BLaER1 (cell line): ENCODE results near the gene PRIM2.
"Not testable (repeated sequence)": the region's sequence is repeated elsewhere in the genome, so short reads cannot be mapped to it uniquely, and the experiment has no call there.

Experiments
- H3K27ac ChIP-seq: shearing (Covaris generic); formaldehyde crosslinking; 2 replicates; pipeline ENCODE4 v1.8.1; 2022
- H3K27me3 ChIP-seq: shearing (Covaris generic); formaldehyde crosslinking; 2 replicates; pipeline ENCODE4 v1.8.1; 2022
- H3K36me3 ChIP-seq: shearing (Covaris generic); formaldehyde crosslinking; 2 replicates; pipeline ENCODE4 v1.8.1; 2022
- H3K4me1 ChIP-seq: shearing (Covaris generic); formaldehyde crosslinking; 2 replicates; pipeline ENCODE4 v1.8.1; 2022
- H3K4me2 ChIP-seq: shearing (Covaris generic); formaldehyde crosslinking; 2 replicates; pipeline ENCODE4 v1.8.1; 2022
- H3K4me3 ChIP-seq: shearing (Covaris generic); formaldehyde crosslinking; 2 replicates; pipeline ENCODE4 v1.8.1; 2022
- H3K9ac ChIP-seq: shearing (Covaris generic); formaldehyde crosslinking; 2 replicates; pipeline ENCODE4 v1.8.1; 2022
- H3K9me3 ChIP-seq: shearing (Covaris generic); formaldehyde crosslinking; 2 replicates; pipeline ENCODE4 v1.8.1; 2022
- H4K20me1 ChIP-seq: shearing (Covaris generic); formaldehyde crosslinking; 2 replicates; pipeline ENCODE4 v1.8.1; 2022
- Cebpa-rat ChIP-seq: shearing (Covaris generic); IDR thresholded peaks from 2 replicates; pipeline ENCODE4 v1.8.1; 2022

The PRIM2 gene

GRCh38 chr6:57376083-57376482 is 58.7 kb downstream of the PRIM2 start:
- not testable (repeated sequence) for H3K27ac ChIP-seq, H3K4me2 ChIP-seq, H3K36me3 ChIP-seq, H3K4me1 ChIP-seq, H3K9ac ChIP-seq, H3K4me3 ChIP-seq, H3K9me3 ChIP-seq, H4K20me1 ChIP-seq, H3K27me3 ChIP-seq

GRCh38 chr6:57389038-57389592 is 71.7 kb downstream of the PRIM2 start:
- H3K4me3 ChIP-seq, H3K4me1 ChIP-seq, H3K27me3 ChIP-seq: not testable (repeated sequence)

GRCh38 chr6:57390818-57391217 is 73.4 kb downstream of the PRIM2 start:
- not testable (repeated sequence) for H3K4me3 ChIP-seq, H3K27ac ChIP-seq, H3K4me2 ChIP-seq, H3K4me1 ChIP-seq, H4K20me1 ChIP-seq, H3K27me3 ChIP-seq, H3K9ac ChIP-seq
- Histone ChIP-seq H3K9me3 (peaks cover 33% of the 10 kb centered on the region), H3K36me3 (peaks cover 11% of the 10 kb centered on the region; the same call in 1 of the 2 replicates)

More at GRCh38 chr6:57389038-57389592, 71.7 kb downstream of the PRIM2 start:
- H3K4me2 ChIP-seq, H3K27ac ChIP-seq, H4K20me1 ChIP-seq, H3K9ac ChIP-seq: not testable (repeated sequence)
- H3K36me3 ChIP-seq: peaks cover 10% of the 10 kb centered on the region; the same call in 1 of the 2 replicates
- peaks cover 19% of the 10 kb centered on the region for H3K9me3 ChIP-seq

GRCh38 chr6:57392047-57392446 is 74.6 kb downstream of the PRIM2 start:
- not testable (repeated sequence) for H3K27ac ChIP-seq, H3K4me1 ChIP-seq, H3K9ac ChIP-seq, H3K4me3 ChIP-seq, H3K27me3 ChIP-seq, H3K4me2 ChIP-seq, H4K20me1 ChIP-seq
- peaks cover 44% of the 10 kb centered on the region for H3K9me3 ChIP-seq
- H3K36me3 ChIP-seq: peaks cover 14% of the 10 kb centered on the region; the same call in 1 of the 2 replicates

GRCh38 chr6:57419341-57419740 is 101.9 kb downstream of the PRIM2 start:
- H3K4me3 ChIP-seq, H3K27me3 ChIP-seq, H3K4me2 ChIP-seq, H3K4me1 ChIP-seq, H3K27ac ChIP-seq, H4K20me1 ChIP-seq, H3K9ac ChIP-seq: not testable (repeated sequence)
- Histone ChIP-seq H3K9me3 (peaks cover 14% of the 10 kb centered on the region), H3K36me3 (peaks cover 13% of the 10 kb centered on the region; the same call in 1 of the 2 replicates)

GRCh38 chr6:57421503-57421902 is 104.1 kb downstream of the PRIM2 start:
- no peak for TF ChIP-seq Cebpa-rat
- Histone ChIP-seq H4K20me1 (no peaks in the 10 kb centered on the region), H3K4me1 (no peaks in the 10 kb centered on the region; the same call in 1 of the 2 replicates), H3K4me2 (no peak overlapping the region), H3K27ac (no peak overlapping the region), H3K36me3 (peaks cover 5% of the 10 kb centered on the region; the same call in 1 of the 2 replicates), H3K4me3 (no peak overlapping the region), H3K9me3 (peaks cover 4% of the 10 kb centered on the region), H3K27me3 (no peaks in the 10 kb centered on the region), H3K9ac (no peak overlapping the region)

GRCh38 chr6:57423468-57423867 is 106.0 kb downstream of the PRIM2 start:
- TF ChIP-seq Cebpa-rat: no peak
- Histone ChIP-seq H3K9ac (no peak overlapping the region), H3K4me3 (no peak overlapping the region), H3K36me3 (peaks cover 3% of the 10 kb centered on the region; the same call in 1 of the 2 replicates), H3K27me3 (no peaks in the 10 kb centered on the region), H3K4me2 (no peak overlapping the region), H3K9me3 (no peaks in the 10 kb centered on the region), H4K20me1 (no peaks in the 10 kb centered on the region), H3K27ac (no peak overlapping the region), H3K4me1 (no peaks in the 10 kb centered on the region; the same call in 1 of the 2 replicates)

- Histone ChIP-seq H3K4me1 (peaks cover 56% of the 10 kb centered on the region), H3K4me2 (peak overlapping the region; percentile 87), H3K27ac (peak overlapping the region; percentile 91)
- H3K4me3 ChIP-seq, H3K36me3 ChIP-seq, H3K9ac ChIP-seq, H3K27me3 ChIP-seq, H3K9me3 ChIP-seq, H4K20me1 ChIP-seq: not testable (repeated sequence)
Observed at GRCh38 chr6:57431742-57432141, 114.3 kb downstream of the PRIM2 start.

GRCh38 chr6:57432157-57432556 is 114.7 kb downstream of the PRIM2 start:
- Histone ChIP-seq H3K4me3 (no peak overlapping the region), H3K4me2 (peak overlapping the region; percentile 87), H3K36me3 (no peaks in the 10 kb centered on the region), H3K9ac (0 out of 2 replicates have a peak overlapping the region, but pooled peaks have one; percentile 59), H3K27me3 (no peaks in the 10 kb centered on the region), H3K4me1 (peaks cover 56% of the 10 kb centered on the region), H3K9me3 (no peaks in the 10 kb centered on the region), H4K20me1 (no peaks in the 10 kb centered on the region), H3K27ac (peak overlapping the region; percentile 91)
- no peak for TF ChIP-seq Cebpa-rat

- Histone ChIP-seq H3K9ac (peak overlapping the region; percentile 63), H3K27me3 (no peaks in the 10 kb centered on the region), H3K27ac (peak overlapping the region; percentile 91), H4K20me1 (no peaks in the 10 kb centered on the region), H3K4me3 (peak overlapping the region; percentile 53; the same call in 1 of the 2 replicates), H3K36me3 (no peaks in the 10 kb centered on the region), H3K4me2 (peak overlapping the region; percentile 87), H3K4me1 (peaks cover 56% of the 10 kb centered on the region), H3K9me3 (no peaks in the 10 kb centered on the region)
- TF ChIP-seq Cebpa-rat: no peak
Observed at GRCh38 chr6:57432919-57433684, 115.7 kb downstream of the PRIM2 start.

GRCh38 chr6:57433790-57434189 is 116.4 kb downstream of the PRIM2 start:
- peak overlapping the region; percentile 87 for H3K4me2 ChIP-seq
- not testable (repeated sequence) for H3K9me3 ChIP-seq, H3K36me3 ChIP-seq, H4K20me1 ChIP-seq, H3K27me3 ChIP-seq
- peak overlapping the region; percentile 53; the same call in 1 of the 2 replicates for H3K4me3 ChIP-seq
- peak overlapping the region; percentile 63 for H3K9ac ChIP-seq
- peak overlapping the region; percentile 91 for H3K27ac ChIP-seq
- H3K4me1 ChIP-seq: peaks cover 56% of the 10 kb centered on the region
